IMR-90 (cell line): ENCODE data around the gene VAC14.

ENCODE experiments used
- BHLHE40 ChIP-seq: fragments of 150-350 bp; IDR thresholded peaks from 2 replicates; pipeline ENCODE4 v1.6.1; 2016; ENCODE audit warnings: mild to moderate bottlenecking, low read depth, low read length
- CEBPB ChIP-seq: IDR thresholded peaks from 2 replicates; pipeline ENCODE4 v1.6.1; 2012; ENCODE audit warnings: low read depth, low read length, improper control_type of control experiment
- CHD1 ChIP-seq: IDR thresholded peaks from 2 replicates; pipeline ENCODE4 v1.6.1; 2012; ENCODE audit warnings: low read depth, low read length, improper control_type of control experiment
- CTCF ChIP-seq: conservative IDR thresholded peaks from 2 replicates; pipeline ENCODE4 v1.5.1; 2012; ENCODE audit warnings: mild to moderate bottlenecking, low read depth, low read length, improper control_type of control experiment
- FOS ChIP-seq: fragments of 150-350 bp; IDR thresholded peaks from 2 replicates; pipeline ENCODE4 v1.6.1; 2016; ENCODE audit warnings: low read depth, low read length
- MAFK ChIP-seq: IDR thresholded peaks from 2 replicates; pipeline ENCODE4 v1.6.1; 2012; ENCODE audit warnings: low read depth, low read length, improper control_type of control experiment
- MAZ ChIP-seq: IDR thresholded peaks from 2 replicates; pipeline ENCODE4 v1.6.1; 2012; ENCODE audit warnings: low read depth, mild to moderate bottlenecking, low read length, improper control_type of control experiment, moderate library complexity, borderline replicate concordance
- NFE2L2 ChIP-seq: fragments of 150-350 bp; IDR thresholded peaks from 2 replicates; pipeline ENCODE4 v1.6.1; 2016; ENCODE audit warnings: low read depth, mild to moderate bottlenecking, low read length
- POLR2A ChIP-seq: IDR thresholded peaks from 2 replicates; pipeline ENCODE4 v1.6.1; 2012; ENCODE audit warnings: mild to moderate bottlenecking, low read depth, low read length
- RAD21 ChIP-seq: IDR thresholded peaks from 2 replicates; pipeline ENCODE4 v1.6.1; 2012; ENCODE audit warnings: low read length, improper control_type of control experiment
- RFX5 ChIP-seq: IDR thresholded peaks from 2 replicates; pipeline ENCODE4 v1.8.0; 2012; ENCODE audit warnings: low read depth, mild to moderate bottlenecking, low read length, moderate library complexity
- SMC3 ChIP-seq: fragments of 150-350 bp; IDR thresholded peaks from 2 replicates; pipeline ENCODE4 v1.6.1; 2016; ENCODE audit warnings: low read depth, mild to moderate bottlenecking, antibody characterized with exemption, low read length, moderate library complexity
- TF ChIP-seq, protein P1 (sequence below): fragments of 150-350 bp; IDR thresholded peaks from 2 replicates; pipeline ENCODE4 v1.6.1; 2016; ENCODE audit warnings: low read depth, mild to moderate bottlenecking, low read length, moderate library complexity, borderline replicate concordance
- TF ChIP-seq, protein P2 (sequence below): fragments of 150-350 bp; IDR thresholded peaks from 2 replicates; pipeline ENCODE4 v1.6.1; 2017; ENCODE audit warnings: mild to moderate bottlenecking, antibody characterized with exemption, low read length, low read depth

GRCh38 chr16:70805787-70806186 is 4.8 kb upstream of the VAC14 start:
- no peak for TF ChIP-seq POLR2A
- no peak for TF ChIP-seq CTCF
- TF ChIP-seq NFE2L2 = no peak
- no peak for TF ChIP-seq RAD21
- TF ChIP-seq SMC3 = no peak
- peak; percentile 64 for TF ChIP-seq FOS
- no peak for TF ChIP-seq RFX5
- TF ChIP-seq, protein P1, sequence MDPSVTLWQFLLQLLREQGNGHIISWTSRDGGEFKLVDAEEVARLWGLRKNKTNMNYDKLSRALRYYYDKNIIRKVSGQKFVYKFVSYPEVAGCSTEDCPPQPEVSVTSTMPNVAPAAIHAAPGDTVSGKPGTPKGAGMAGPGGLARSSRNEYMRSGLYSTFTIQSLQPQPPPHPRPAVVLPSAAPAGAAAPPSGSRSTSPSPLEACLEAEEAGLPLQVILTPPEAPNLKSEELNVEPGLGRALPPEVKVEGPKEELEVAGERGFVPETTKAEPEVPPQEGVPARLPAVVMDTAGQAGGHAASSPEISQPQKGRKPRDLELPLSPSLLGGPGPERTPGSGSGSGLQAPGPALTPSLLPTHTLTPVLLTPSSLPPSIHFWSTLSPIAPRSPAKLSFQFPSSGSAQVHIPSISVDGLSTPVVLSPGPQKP = no peak
- TF ChIP-seq MAFK = no peak
- no peak for TF ChIP-seq MAZ
- TF ChIP-seq CEBPB = no peak
- TF ChIP-seq, protein P2, sequence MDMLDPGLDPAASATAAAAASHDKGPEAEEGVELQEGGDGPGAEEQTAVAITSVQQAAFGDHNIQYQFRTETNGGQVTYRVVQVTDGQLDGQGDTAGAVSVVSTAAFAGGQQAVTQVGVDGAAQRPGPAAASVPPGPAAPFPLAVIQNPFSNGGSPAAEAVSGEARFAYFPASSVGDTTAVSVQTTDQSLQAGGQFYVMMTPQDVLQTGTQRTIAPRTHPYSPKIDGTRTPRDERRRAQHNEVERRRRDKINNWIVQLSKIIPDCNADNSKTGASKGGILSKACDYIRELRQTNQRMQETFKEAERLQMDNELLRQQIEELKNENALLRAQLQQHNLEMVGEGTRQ = no peak
- peak; percentile 23; the same call in 1 of the 2 replicates for TF ChIP-seq BHLHE40
- TF ChIP-seq CHD1 = no peak
